Measurements from ENCODE around the gene MACROD2. TPM values are rescaled to one million over a fixed set of nuclear protein-coding genes. Genes with fewer than 3 reads are reported as not detected.

The MACROD2 gene
- total and polyA plus RNA-seq, 2 donors (not counting 1 experiment from before 2014, with no cell fraction given) = 5.3 to 6.7 TPM

GRCh38 chr20:15767999-15768741 lies 1772.9 kb downstream of the MACROD2 start:
- ChIA-PET CTCF (no interaction called here), POLR2A (no interaction called here)
- peak; percentile 32 for DNase-seq
- intact Hi-C loops (cut with micrococcal nuclease) = loop anchor here (1.0 kb wide), 1 partner anchor 30 kb away; no protein-coding TSS in a partner anchor
- peaks cover 0 to 5% of the 10 kb centered on the region in 2 donors for H3K4me1 ChIP-seq (ENCODE audit: control insufficient read depth in 2 of 2, insufficient read depth in 2 of 2, low read length in 2 of 2)
- no peak overlapping the region for H3K4me3 Mint-ChIP-seq
- no peaks in the 10 kb centered on the region for H3K36me3 ChIP-seq (replicated peaks in 1 of 2; ENCODE audit: control extremely low read depth in 1 of 2, control insufficient read depth in 1 of 2, extremely low read depth in 1 of 2, insufficient read depth in 2 of 2, low read length in 1 of 2)
- H3K4me3 ChIP-seq (ENCODE audit: control extremely low read depth in 1 of 5, extremely low read depth in 1 of 5, insufficient read depth in 1 of 5, low read depth in 2 of 5, low read length in 4 of 5) = no peak overlapping the region
- no peaks in the 10 kb centered on the region for H3K79me2 ChIP-seq (ENCODE audit: control insufficient read depth, insufficient read depth, low read length)
- no peaks in the 10 kb centered on the region for H3K27me3 Mint-ChIP-seq
- H3K9me3 Mint-ChIP-seq (ENCODE audit: insufficient read depth) = no peaks in the 10 kb centered on the region
- no peaks in the 10 kb centered on the region for H4K20me1 ChIP-seq (ENCODE audit: control insufficient read depth, insufficient read depth, low read length, poor library complexity, severe bottlenecking)
- no peak for TF ChIP-seq EZH2 (IDR thresholded peaks at IDR 0.05; ENCODE audit: borderline replicate concordance, insufficient read depth, low read depth, low read length, poor library complexity, severe bottlenecking)
- TF ChIP-seq CTCF (IDR thresholded peaks at IDR 0.05) = no peak
- ATAC-seq (ENCODE audit: low read depth) = no peak
- no peak overlapping the region for H3K27ac ChIP-seq (ENCODE audit: low read length in 2 of 2)
- no peaks in the 10 kb centered on the region for H3K27me3 ChIP-seq (replicated peaks in 1 of 4; ENCODE audit: control extremely low read depth in 1 of 4, control insufficient read depth in 3 of 4, insufficient read depth in 4 of 4, low read length in 3 of 4)
- no peak overlapping the region for H3K27ac Mint-ChIP-seq
- H3K4me2 ChIP-seq (replicated peaks; ENCODE audit: low read depth, low read length, poor library complexity, severe bottlenecking) = no peak overlapping the region
- H3K4me1 Mint-ChIP-seq = peaks cover 9% of the 10 kb centered on the region
- H3K9ac ChIP-seq (ENCODE audit: low read length) = no peak overlapping the region
- WGBS (ENCODE audit: insufficient coverage) = no CpG with 5 or more reads among the region's 3 CpGs
- no peaks in the 10 kb centered on the region for H3K9me3 ChIP-seq (ENCODE audit: control extremely low read depth in 1 of 3, control insufficient read depth in 2 of 3, insufficient read depth in 1 of 3, low read length in 2 of 3)
- H2AFZ ChIP-seq (ENCODE audit: insufficient read depth, low read depth, low read length, poor library complexity, severe bottlenecking) = no peak overlapping the region

DNA sequence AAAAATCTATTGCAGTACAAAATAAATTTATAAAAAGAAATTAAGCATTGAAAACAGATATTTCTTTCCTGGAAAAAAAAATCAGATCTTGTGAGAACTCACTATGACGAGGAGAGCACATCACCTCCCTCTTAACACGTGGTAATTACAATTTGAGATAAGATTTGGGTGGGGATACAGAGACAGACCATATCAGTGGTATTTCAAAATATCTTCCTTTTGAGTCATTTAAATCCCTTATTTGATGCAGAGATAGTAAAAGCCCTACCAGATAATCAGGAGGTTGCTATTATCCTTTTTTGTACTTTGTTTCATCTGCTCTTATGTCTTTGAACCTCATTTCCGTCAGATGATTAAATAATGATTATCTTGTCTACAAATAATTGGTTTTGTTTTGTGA lies 1777.5 kb downstream of the MACROD2 start:
- no peaks in the 10 kb centered on the region for H3K27me3 Mint-ChIP-seq
- Histone ChIP-seq H3K36me3 (replicated peaks in 1 of 2; ENCODE audit: control extremely low read depth in 1 of 2, control insufficient read depth in 1 of 2, extremely low read depth in 1 of 2, insufficient read depth in 2 of 2, low read length in 1 of 2) (no peaks in the 10 kb centered on the region), H3K4me2 (replicated peaks; ENCODE audit: low read depth, low read length, poor library complexity, severe bottlenecking) (no peak overlapping the region), H3K4me1 (ENCODE audit: control insufficient read depth in 2 of 2, insufficient read depth in 2 of 2, low read length in 2 of 2) (peaks cover 0 to 4% of the 10 kb centered on the region in 2 donors), H2AFZ (ENCODE audit: insufficient read depth, low read depth, low read length, poor library complexity, severe bottlenecking) (no peak overlapping the region), H3K4me3 (ENCODE audit: control extremely low read depth in 1 of 5, extremely low read depth in 1 of 5, insufficient read depth in 1 of 5, low read depth in 2 of 5, low read length in 4 of 5) (no peak overlapping the region), H3K9ac (ENCODE audit: low read length) (no peak overlapping the region), H3K27me3 (replicated peaks in 1 of 4; ENCODE audit: control extremely low read depth in 1 of 4, control insufficient read depth in 3 of 4, insufficient read depth in 4 of 4, low read length in 3 of 4) (peaks cover 0 to 3% (median 0%) of the 10 kb centered on the region in 4 experiments), H4K20me1 (ENCODE audit: control insufficient read depth, insufficient read depth, low read length, poor library complexity, severe bottlenecking) (no peaks in the 10 kb centered on the region), H3K9me3 (ENCODE audit: control extremely low read depth in 1 of 3, control insufficient read depth in 2 of 3, insufficient read depth in 1 of 3, low read length in 2 of 3) (peaks cover 1 to 7% (median 4%) of the 10 kb centered on the region in 3 donors), H3K27ac (ENCODE audit: low read length in 2 of 2) (no peak overlapping the region), H3K79me2 (ENCODE audit: control insufficient read depth, insufficient read depth, low read length) (no peaks in the 10 kb centered on the region)
- POLR2A ChIA-PET = no interaction called here
- H3K9me3 Mint-ChIP-seq (ENCODE audit: insufficient read depth) = no peaks in the 10 kb centered on the region
- intact Hi-C loops (cut with micrococcal nuclease) = no loop called here
- TF ChIP-seq EZH2 (IDR thresholded peaks at IDR 0.05; ENCODE audit: borderline replicate concordance, insufficient read depth, low read depth, low read length, poor library complexity, severe bottlenecking) (no peak), CTCF (IDR thresholded peaks at IDR 0.05) (no peak)
- CTCF ChIA-PET = no interaction called here
- H3K4me1 Mint-ChIP-seq = peaks cover 8% of the 10 kb centered on the region
- DNase-seq (no peak), ATAC-seq (ENCODE audit: low read depth) (no peak)
- H3K27ac Mint-ChIP-seq = no peak overlapping the region
- H3K4me3 Mint-ChIP-seq = no peak overlapping the region
- WGBS (ENCODE audit: insufficient coverage) = no CpG with 5 or more reads among the region's 3 CpGs
